NCI-H1436 treated with DMSO at 0.1 percent for 48 hours (cell line): ENCODE results near the gene ZNF865.

Experiments
- DNase-seq: peaks from one replicate; lab custom pipeline; 2025; lab: John Stamatoyannopoulos, UW

The ZNF865 gene

DNA sequence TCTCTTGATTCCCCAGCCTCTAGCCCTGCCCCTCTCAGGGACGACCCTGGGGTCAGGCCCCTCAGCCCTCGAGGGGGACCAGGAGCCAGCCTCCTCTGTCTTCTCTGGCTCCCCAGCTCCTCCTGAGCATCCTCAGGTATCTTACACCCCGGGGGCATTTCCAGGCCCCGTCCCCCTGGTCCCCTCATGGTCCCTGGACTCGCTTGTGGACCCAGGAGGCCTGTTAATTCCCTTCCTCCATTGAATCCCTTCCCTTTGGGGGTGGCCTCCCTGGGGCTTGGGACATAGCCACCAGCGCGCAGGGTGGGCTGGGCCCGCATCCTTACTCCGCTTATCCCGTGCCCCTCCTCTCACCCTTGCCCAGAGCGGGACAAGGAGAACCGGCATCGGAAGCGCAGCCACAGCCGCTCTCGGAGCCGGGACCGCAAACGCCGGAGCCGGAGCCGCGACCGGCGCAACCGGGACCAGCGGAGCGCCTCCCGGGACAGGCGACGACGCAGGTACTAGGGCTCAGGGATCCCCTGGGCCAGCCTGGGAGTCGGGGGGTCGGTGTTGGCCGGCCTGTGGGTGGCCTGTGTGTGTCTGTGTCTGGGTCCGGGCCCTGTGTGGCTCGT lies 53.5 kb downstream of the ZNF865 start:
- DNase-seq = no peak

DNA sequence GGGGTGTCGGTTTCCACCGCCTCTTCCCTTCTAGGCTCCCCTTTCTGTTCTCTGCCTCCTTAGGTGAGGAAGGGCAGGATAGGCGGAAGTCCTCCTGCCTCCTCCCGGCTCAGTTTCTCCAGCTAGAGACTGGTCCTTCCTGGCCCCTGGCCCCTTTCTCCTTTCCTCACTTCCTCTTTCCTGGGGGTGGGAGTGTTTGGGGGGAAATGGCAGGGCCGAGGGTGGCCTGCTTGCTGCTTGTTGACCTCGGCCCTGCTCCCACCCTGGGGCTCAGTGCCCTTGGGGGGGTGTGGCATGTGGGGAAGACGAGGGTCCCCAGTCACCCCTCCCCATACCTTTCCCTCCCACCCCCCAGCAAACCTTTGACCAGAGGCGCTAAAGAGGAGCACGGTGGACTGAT lies 54.4 kb downstream of the ZNF865 start:
- DNase-seq = no peak

DNA sequence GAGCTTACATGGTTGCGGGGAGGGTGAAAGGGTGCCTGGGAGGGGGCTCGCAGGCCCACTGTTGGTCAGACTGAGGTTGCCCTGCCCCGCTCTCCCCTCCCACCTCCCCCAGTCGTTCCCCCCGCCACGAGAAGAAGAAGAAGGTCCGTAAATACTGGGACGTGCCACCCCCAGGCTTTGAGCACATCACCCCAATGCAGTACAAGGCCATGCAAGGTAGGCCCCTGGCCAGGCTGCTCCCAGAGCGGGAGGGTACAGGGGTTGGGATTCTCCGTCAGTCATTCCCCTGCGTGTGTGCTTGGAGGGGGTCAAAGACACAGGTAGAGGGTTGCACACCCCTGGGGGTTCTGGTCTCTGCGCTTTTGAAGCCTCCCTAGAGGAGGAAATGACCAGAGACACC lies 55.0 kb downstream of the ZNF865 start:
- DNase-seq = no peak

DNA sequence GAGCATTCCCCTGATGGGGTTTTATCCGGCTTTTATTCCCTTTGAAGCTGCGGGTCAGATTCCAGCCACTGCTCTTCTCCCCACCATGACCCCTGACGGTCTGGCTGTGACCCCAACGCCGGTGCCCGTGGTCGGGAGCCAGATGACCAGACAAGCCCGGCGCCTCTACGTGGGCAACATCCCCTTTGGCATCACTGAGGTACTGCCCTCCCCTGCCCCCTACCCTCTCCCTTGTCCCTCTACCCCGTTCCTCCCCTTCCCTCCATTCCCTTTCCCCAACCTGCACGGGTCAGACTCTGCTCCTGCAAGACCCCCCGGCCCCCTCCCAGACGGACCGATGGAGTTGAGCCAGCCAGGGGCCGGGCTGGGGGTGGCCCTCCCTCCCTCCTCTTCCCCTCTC lies 55.5 kb downstream of the ZNF865 start:
- no peak for DNase-seq

DNA sequence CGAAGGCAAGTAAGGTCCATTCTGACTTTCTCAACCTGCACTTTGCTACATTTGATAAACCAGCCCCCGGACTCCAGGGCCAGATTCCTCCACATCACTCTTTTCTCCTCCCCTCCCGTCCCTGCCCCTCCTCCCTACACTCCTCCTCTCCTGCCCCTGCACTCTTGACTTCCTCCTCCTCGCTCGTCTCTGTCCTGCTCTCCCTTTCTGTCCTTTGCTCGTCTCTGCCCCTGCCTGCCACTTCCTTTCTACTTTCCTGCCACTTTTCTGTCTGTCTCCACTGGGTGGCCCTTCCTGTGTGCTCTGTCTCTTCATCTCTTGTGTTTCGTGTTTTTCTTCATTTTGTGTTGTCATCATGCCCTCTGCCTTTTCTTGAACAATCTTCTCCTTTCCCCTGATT lies 56.4 kb downstream of the ZNF865 start:
- DNase-seq = no peak

DNA sequence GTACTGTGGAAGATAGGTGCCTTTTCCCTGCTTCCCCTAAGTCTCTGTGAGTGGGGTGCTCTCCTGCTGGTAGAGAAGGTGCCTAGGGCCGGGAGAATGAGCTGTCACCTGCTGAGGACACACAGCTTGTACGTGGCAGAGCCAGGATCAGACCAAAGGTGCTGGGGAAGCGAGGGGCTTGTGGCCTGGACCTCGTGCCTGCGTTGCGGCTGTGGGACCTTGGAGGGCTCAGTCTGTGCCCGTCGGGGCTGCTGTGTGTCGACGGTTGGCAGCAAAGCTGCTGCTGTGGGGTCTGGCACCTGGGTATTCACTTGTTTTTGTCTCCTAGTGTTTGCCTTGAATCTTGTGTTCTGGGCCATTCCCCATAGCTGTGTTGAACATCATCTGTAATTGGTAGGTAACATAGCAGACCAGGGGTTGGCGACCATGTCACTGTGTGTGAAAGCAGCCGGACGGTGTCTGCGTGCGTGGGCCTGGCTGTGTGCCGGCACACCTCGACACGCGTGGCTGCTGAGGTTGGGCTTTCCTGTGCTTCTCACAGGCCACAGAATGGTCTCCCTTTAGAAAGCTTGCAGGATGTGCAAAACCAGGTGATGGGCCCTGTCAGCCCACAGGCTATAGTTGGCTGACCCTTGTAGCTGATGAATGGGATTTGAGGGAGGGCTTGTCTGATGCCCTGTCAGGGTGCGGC lies 58.5 kb downstream of the ZNF865 start:
- no peak for DNase-seq

DNA sequence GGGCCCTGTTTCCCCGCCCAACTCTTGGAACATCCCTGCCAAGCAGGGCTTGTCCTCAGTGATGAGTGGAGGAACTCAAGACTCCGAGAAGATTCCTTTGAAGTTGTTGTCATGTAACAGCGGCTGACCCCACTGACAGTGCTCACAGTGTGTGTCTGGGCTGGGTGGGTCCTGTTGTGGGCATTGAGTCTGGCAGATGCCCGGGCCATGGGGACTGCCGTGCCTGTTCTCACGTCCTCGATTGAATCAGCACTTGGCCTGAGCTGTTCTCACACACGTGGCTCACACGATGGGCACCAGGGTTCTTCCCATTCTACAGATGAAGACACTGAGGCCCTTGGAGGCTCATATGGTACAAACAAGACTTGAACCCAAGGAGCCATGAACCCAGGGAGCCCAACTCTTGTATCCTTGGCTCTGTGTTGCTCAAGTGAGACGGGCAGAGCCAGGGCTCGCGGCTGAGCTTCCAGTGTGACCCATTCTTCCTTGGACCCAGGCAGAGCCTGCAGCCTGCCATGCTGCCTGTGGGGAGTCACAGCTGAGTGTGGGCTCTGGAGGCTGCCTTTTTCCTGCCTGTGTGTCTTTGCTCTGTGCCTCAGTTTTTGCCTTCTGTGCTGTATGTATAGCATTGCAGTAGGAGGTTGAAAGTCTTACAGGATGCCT lies 61.0 kb downstream of the ZNF865 start:
- DNase-seq = no peak
